ENCODE results near the gene HOXB7.

Gene HOXB7

DNA sequence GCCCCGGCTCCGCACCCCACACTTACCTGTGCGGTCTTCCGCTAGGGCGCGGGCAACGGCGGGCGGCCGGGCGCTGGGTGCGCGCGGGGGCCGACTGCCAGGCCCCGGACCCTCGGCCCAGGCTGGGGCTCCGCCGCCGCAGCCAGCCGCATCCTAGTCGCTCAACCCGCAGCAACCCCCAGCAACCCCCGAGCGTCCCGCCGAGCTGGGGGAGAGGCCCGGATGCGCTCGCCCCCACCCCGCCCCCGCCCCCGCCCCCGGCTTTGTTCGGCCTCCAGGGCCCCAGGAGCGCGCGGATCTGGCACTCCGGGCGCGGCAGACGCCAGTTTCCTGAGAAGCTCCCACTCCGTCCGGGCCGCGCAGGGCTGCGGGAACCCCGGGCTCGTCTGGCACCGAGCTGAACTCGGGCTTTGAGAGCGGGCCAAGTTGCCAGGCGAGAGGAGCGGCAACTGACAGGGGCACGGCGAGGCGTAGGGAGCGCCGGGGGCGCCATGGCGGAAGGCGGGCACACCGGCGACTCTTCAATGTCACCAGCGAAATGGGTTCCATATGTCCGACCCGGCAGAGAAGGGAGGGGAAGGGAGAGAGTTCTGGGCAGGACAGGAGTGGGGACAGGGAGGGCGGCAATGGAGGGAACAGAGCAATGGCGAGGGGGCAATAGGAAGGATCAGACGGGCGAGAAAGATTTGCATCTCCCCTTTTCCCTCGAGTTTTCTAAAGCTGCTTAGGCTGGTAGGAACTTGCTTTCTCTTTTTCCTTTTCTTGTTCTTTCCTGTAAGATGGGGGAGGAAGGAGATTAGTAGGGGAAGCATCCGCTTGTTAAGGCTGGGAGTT is 46.4 kb downstream of the HOXB7 start:
- DNase-seq, result no peak

- DNase-seq, result no peak
These were observed 47.0 kb downstream of the HOXB7 start for GRCh38 chr17:48563867-48564187.

- no peak for DNase-seq
These were observed 47.4 kb downstream of the HOXB7 start for GRCh38 chr17:48563385-48563838.

DNA sequence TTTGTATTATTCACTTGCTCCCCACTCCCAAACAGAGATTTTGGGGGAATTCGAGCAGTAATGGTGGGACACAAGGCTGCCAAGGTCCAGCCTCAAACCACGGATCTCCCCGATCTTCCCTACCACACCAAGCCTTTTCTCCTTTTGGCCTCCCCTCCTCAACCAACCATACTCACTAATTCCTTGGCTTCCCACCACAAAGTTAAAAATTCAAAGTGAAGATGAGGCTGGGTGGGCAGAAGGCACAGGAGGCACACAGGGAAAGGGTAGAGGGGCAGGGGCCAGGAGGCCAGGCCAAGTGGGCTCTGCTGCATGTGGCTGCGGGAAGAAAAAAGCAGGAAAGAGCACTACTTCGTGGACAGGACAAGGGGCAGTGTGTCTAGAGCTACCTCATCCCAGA is 47.9 kb downstream of the HOXB7 start:
- no peak for DNase-seq

DNA sequence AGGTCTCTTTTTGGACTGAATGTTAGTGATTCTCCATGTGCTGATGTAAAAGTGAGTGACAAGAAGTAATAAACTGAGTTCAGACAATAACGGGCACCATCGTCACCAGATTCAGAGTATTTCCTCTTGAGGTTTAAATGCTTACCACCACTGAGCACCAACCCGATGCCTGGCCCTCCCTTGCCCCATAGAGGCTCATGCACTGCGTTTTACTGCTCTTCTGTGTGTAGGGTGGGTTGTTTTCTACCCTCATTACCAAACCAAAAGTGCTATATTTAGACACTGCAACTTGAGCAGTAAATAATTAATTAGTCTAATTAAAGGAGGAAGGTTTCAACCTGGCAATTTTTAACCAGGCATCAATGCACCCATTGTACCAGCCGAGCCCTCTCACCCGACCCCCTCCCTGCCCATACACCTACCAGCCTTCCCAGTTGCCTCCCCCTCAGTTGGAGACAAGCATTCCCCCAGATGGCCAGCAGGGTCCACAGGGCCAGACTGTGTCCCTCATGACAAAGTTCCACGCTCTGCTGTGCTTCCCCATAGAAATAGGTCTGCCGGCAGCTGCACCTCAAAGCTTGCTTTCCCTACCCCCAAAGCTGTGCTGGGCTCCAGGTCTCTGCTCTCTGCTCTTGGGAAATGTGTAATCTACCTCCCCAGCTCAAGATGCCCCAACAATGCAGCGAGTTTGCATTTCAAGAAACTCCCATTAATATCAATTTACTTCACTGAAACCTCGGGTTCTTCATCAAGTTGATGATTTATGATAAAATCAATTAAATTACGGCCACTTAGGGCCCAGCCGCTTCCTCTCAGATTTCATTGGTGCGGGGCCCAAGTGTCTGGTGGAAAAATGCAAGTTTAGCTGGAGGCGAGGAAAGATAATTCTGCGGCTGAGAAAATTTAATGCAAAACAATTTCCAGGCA is 48.7 kb downstream of the HOXB7 start:
- no peak for DNase-seq

- DNase-seq, result no peak
These were observed 50.7 kb downstream of the HOXB7 start for GRCh38 chr17:48559840-48560817.

GRCh38 chr17:48559122-48559839 is 51.5 kb downstream of the HOXB7 start:
- no peak for DNase-seq

DNA sequence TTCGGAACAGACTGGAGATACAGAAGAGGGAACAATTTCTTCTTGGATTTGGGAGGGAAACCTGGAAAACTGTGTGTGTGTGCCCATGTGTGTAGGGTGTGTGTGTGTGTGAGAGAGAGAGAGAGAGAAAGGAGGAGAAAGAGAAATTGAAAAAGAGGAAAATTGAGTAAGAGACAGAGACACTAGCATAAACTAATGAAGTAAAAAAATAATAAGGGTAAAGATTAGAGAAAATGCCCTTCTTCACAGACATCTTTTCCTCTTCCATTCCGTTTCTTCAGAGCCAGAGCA is 52.0 kb downstream of the HOXB7 start:
- DNase-seq, result no peak

- no peak for DNase-seq
These were observed 52.6 kb downstream of the HOXB7 start for GRCh38 chr17:48558057-48558830.

Measured in stimulated activated CD4-positive, alpha-beta T cell treated with anti-CD3 and anti-CD28 coated beads, Interleukin-4, amount 100 ng/mL, for 4 hours (primary cell).